ENCODE measurements around the gene TAB3. TPM values are rescaled to one million over a fixed set of nuclear protein-coding genes. Genes with fewer than 3 reads are reported as not detected.

TAB3 gene
- total RNA-seq: 29.7 TPM

GRCh38 chrX:30889147-30890140 lies at the start of gene TAB3:
TSS of gene TAB3 (minus strand) at chrX:30889254. CDS start at chrX:30859588, 29,666 bp downstream.
- DNase-seq (ENCODE audit: low spot score): peak; percentile 95

- DNase-seq (ENCODE audit: low spot score): peak; percentile 33
Observed at GRCh38 chrX:30938295-30938694, 49.2 kb upstream of the TAB3 start.

- DNase-seq (ENCODE audit: low spot score): no peak
Observed at GRCh38 chrX:30935985-30936384, 46.9 kb upstream of the TAB3 start.

- no peak for DNase-seq (ENCODE audit: low spot score)
Observed at GRCh38 chrX:30931920-30932319, 42.9 kb upstream of the TAB3 start.

- no peak for DNase-seq (ENCODE audit: low spot score)
Observed at GRCh38 chrX:30930679-30931078, 41.6 kb upstream of the TAB3 start.

GRCh38 chrX:30930143-30930542 lies 41.1 kb upstream of the TAB3 start:
- DNase-seq (ENCODE audit: low spot score): no peak

- no peak for DNase-seq (ENCODE audit: low spot score)
Observed at GRCh38 chrX:30920271-30920670, 31.2 kb upstream of the TAB3 start.

GRCh38 chrX:30918480-30918879 lies 29.4 kb upstream of the TAB3 start:
- no peak for DNase-seq (ENCODE audit: low spot score)

GRCh38 chrX:30913492-30913891 lies 24.4 kb upstream of the TAB3 start:
- no peak for DNase-seq (ENCODE audit: low spot score)

GRCh38 chrX:30910124-30910860 lies 21.2 kb upstream of the TAB3 start:
- no peak for DNase-seq (ENCODE audit: low spot score)

- no peak for DNase-seq (ENCODE audit: low spot score)
Observed at GRCh38 chrX:30906726-30907125, 17.7 kb upstream of the TAB3 start.

- no peak for DNase-seq (ENCODE audit: low spot score)
Observed at GRCh38 chrX:30905321-30905720, 16.3 kb upstream of the TAB3 start.

- no peak for DNase-seq (ENCODE audit: low spot score)
Observed at GRCh38 chrX:30904632-30905031, 15.6 kb upstream of the TAB3 start.

GRCh38 chrX:30904186-30904585 lies 15.1 kb upstream of the TAB3 start:
- DNase-seq (ENCODE audit: low spot score): no peak

GRCh38 chrX:30900227-30900626 lies 11.2 kb upstream of the TAB3 start:
- no peak for DNase-seq (ENCODE audit: low spot score)

GRCh38 chrX:30898886-30899285 lies 9.8 kb upstream of the TAB3 start:
- no peak for DNase-seq (ENCODE audit: low spot score)

- no peak for DNase-seq (ENCODE audit: low spot score)
Observed at GRCh38 chrX:30895370-30895769, 6.3 kb upstream of the TAB3 start.

- DNase-seq (ENCODE audit: low spot score): peak; percentile 33
Observed at GRCh38 chrX:30893206-30893605, 4.2 kb upstream of the TAB3 start.

- DNase-seq (ENCODE audit: low spot score): no peak
Observed at GRCh38 chrX:30892591-30892990, 3.5 kb upstream of the TAB3 start.

GRCh38 chrX:30888526-30889146 lies 418 bp downstream of the TAB3 start:
- DNase-seq (ENCODE audit: low spot score): no peak

GRCh38 chrX:30887721-30888120 lies 1.3 kb downstream of the TAB3 start:
- no peak for DNase-seq (ENCODE audit: low spot score)

GRCh38 chrX:30887288-30887687 lies 1.8 kb downstream of the TAB3 start:
- DNase-seq (ENCODE audit: low spot score): no peak

Measured in mucosa of gallbladder (tissue), 1 donor.